Heart left ventricle (tissue), 16 donors: ENCODE measurements around the gene ADGRL3. TPM values are rescaled to one million over a fixed set of nuclear protein-coding genes. Genes with fewer than 3 reads are reported as not detected.
A peak's percentile ranks its signal among the peaks of the same experiment; 100 is the strongest.

Experiments
- ATAC-seq, 4 donors: fragments of 200-7000 bp; cut with Tn5 transposase; one replicate each; pipeline ENCODE4 v1.9.1; 2020 to 2022; ENCODE audit warnings: moderate library complexity in 4 of 4, mild to moderate bottlenecking in 3 of 4, moderate number of reproducible peaks in 1 of 4
- DNase-seq, 5 donors: peaks; one replicate each; pipeline ENCODE4 v3.0.0-alpha.2; 2020
- H3K27ac ChIP-seq, 12 donors: fragments of 200-600 bp; sonication (generic) in 4 of 12; one replicate each; pipeline versions ENCODE4 v1.5.0 to v1.8.0; 2016 to 2022; ENCODE audit warnings: mild to moderate bottlenecking in 2 of 12
- H3K27me3 ChIP-seq, 9 donors: fragments of 200-600 bp; sonication (generic) in 2 of 9; one replicate each; pipeline versions ENCODE4 v1.5.1 to v1.8.0; 2016 to 2022; ENCODE audit warnings: mild to moderate bottlenecking in 3 of 9
- H3K36me3 ChIP-seq, 9 donors: fragments of 200-600 bp; sonication (generic) in 2 of 9; one replicate each; pipeline versions ENCODE4 v1.5.0 to v1.8.0; 2018 to 2022; ENCODE audit warnings: mild to moderate bottlenecking in 2 of 9
- H3K4me1 ChIP-seq, 12 donors: fragments of 200-600 bp; sonication (generic) in 4 of 12; one replicate each; pipeline versions ENCODE4 v1.5.0 to v1.8.0; 2016 to 2022; ENCODE audit warnings: mild to moderate bottlenecking in 3 of 12
- H3K4me3 ChIP-seq, 12 donors: fragments of 200-600 bp; sonication (generic) in 4 of 12; one replicate each; pipeline versions ENCODE4 v1.5.0 to v1.8.0; 2017 to 2022; ENCODE audit warnings: mild to moderate bottlenecking in 9 of 12, moderate library complexity in 4 of 12
- H3K9me3 ChIP-seq, 12 donors: fragments of 200-600 bp; sonication (generic) in 4 of 12; one replicate each; pipeline versions ENCODE4 v1.5.0 to v1.8.0; 2016 to 2022; ENCODE audit warnings: mild to moderate bottlenecking in 1 of 12
- POLR2A ChIP-seq, 2 donors: fragments of 450-650 bp; IDR thresholded peaks; one replicate each; pipeline ENCODE4 v1.6.1; 2017; ENCODE audit warnings: antibody characterized with exemption in 2 of 2, mild to moderate bottlenecking in 2 of 2, moderate library complexity in 2 of 2
- WGBS, 4 donors: extraction: QIAGEN DNeasy Blood & Tissue Kit in 2 of 4; methylation state at CpG; one replicate each; pipeline versions ENCODE4 v1.1.5 to v1.1.7; 2013 to 2018; 5-methylcytosine and 5-hydroxymethylcytosine counted together
- intact Hi-C, 10 donors: fragments of 100-400 bp; cut with DNase I; formaldehyde crosslinking; loops; one replicate each; pipeline versions ENCODE4 v1.11.1 to v1.14.2; 2022
- polyA plus RNA-seq, 2 donors: library from polyadenylated mRNA; stranded (reverse); fragments of 200-250 nt; gene quantifications; one replicate each; pipeline ENCODE4 v1.2.3, GENCODE V29; 2013
- total RNA-seq, 9 donors: library from RNA; depleted of rRNA in 2 of 9; stranded (reverse); fragments of >200 nt in 2 of 9; fragmentation: NEBNext Ultra II Directional in 3 of 9; extraction: Animal tissue kit (Norgen Biotek cat#: 25700) in 3 of 9; gene quantifications; one replicate each; pipeline versions ENCODE4 v1.1.0 to v1.2.4, GENCODE V29; 2016 to 2023
- TF ChIP-seq, protein P1 (sequence below), 12 donors: fragments of 200-600 bp; sonication (generic) in 4 of 12; IDR thresholded peaks; one replicate each; pipeline versions ENCODE4 v1.5.0 to v1.8.0; 2018 to 2022; ENCODE audit warnings: antibody characterized with exemption in 12 of 12, mild to moderate bottlenecking in 5 of 12
- donor health status: ischemic (EF 13 %, LVEDD 7.1; RV severe dilation, severe dysfunction).
- donor health status: healthy with polysubstance abuse.
- donor health status: DM: no; HTN: yes; CAD: no.
- donor health status: DM: no; HTN: no; CAD: no.
- donor health status: ischemic (EF 25% LVEDD 6.9; RV normal size, moderate dysfunction).
- donor health status: ischemic (EF 25% LVEDD 5.7; RV mildly dilated, moderate dysfunction).
- donor health status: healthy.
- donor health status: DM: yes; HTN: yes; CAD: no.
- donor health status: ischemic (EF 35%, LVEDD 5.7; RV mildly dilated, moderate dysfunction).
- donor health status: nonischemic (EF 11% LVEDD 7.7; RV severe dilation, severe dysfunction).
- donor health status: DM: yes; HTN: yes; CAD: no.
- donor health status: PGD.
- donor health status: ischemic (EF 29% LVEDD 5.4; RV normal size, mild dysfunction).
- donor health status: nonischemic (EF 23%, LVEDD 6.1; RV moderate dilation, normal function).

The ADGRL3 gene
- total and polyA plus RNA-seq, 11 donors = 0.84 to 24.4 (median 7.6) TPM

GRCh38 chr4:61614231-61614630 lies 414.1 kb downstream of the ADGRL3 start:
- TF ChIP-seq, protein P1, sequence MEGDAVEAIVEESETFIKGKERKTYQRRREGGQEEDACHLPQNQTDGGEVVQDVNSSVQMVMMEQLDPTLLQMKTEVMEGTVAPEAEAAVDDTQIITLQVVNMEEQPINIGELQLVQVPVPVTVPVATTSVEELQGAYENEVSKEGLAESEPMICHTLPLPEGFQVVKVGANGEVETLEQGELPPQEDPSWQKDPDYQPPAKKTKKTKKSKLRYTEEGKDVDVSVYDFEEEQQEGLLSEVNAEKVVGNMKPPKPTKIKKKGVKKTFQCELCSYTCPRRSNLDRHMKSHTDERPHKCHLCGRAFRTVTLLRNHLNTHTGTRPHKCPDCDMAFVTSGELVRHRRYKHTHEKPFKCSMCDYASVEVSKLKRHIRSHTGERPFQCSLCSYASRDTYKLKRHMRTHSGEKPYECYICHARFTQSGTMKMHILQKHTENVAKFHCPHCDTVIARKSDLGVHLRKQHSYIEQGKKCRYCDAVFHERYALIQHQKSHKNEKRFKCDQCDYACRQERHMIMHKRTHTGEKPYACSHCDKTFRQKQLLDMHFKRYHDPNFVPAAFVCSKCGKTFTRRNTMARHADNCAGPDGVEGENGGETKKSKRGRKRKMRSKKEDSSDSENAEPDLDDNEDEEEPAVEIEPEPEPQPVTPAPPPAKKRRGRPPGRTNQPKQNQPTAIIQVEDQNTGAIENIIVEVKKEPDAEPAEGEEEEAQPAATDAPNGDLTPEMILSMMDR (IDR thresholded peaks at IDR 0.05) = no peak
- TF ChIP-seq POLR2A (IDR thresholded peaks at IDR 0.05) = no peak
- intact Hi-C loops = no loop called here

DNA sequence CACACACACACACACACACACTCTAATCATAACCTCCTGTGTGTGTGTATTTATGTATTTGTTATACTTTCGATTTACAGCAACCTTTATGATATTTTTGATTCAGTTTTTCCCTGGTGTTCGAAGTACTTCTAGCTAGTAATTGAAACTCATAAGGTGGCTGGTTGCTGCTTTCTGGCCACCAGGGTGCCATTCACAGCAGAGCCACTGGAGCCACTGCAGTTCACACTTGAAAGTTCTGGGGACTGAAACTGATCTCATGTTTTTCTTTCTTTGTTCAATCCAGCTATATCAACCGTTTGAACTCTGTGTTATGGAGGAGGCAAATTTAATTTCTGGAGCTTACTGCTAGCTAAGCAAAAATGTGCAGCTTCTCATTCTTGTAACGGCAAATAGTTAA lies 419.4 kb downstream of the ADGRL3 start:
- intact Hi-C loops = no loop called here
- DNase-seq (no peak), ATAC-seq (no peak)
- Histone ChIP-seq H3K4me1 (no peaks in the 10 kb centered on the region), H3K9me3 (no peaks in the 10 kb centered on the region), H3K27ac (no peak overlapping the region), H3K36me3 (no peaks in the 10 kb centered on the region), H3K27me3 (no peaks in the 10 kb centered on the region), H3K4me3 (no peak overlapping the region)
- TF ChIP-seq, protein P1 (IDR thresholded peaks at IDR 0.05) = peak in 2 of 12 donors; percentile 8 to 12
- no peak for TF ChIP-seq POLR2A (IDR thresholded peaks at IDR 0.05)
- WGBS, 4 donors = 68 to 77% (median 71%) methylated on average over 4 of the region's 4 CpGs

More at GRCh38 chr4:61614231-61614630, 414.1 kb downstream of the ADGRL3 start:
- Histone ChIP-seq H3K27ac (no peak overlapping the region), H3K36me3 (no peaks in the 10 kb centered on the region), H3K9me3 (no peaks in the 10 kb centered on the region), H3K4me1 (no peaks in the 10 kb centered on the region), H3K4me3 (no peak overlapping the region), H3K27me3 (no peaks in the 10 kb centered on the region)
- DNase-seq = no peak
- no peak for ATAC-seq

- Histone ChIP-seq H3K9me3 (no peaks in the 10 kb centered on the region), H3K4me1 (no peaks in the 10 kb centered on the region), H3K27me3 (no peaks in the 10 kb centered on the region), H3K4me3 (no peak overlapping the region), H3K27ac (no peak overlapping the region), H3K36me3 (no peaks in the 10 kb centered on the region)
- ATAC-seq = no peak
- TF ChIP-seq, protein P1 (IDR thresholded peaks at IDR 0.05) = no peak
- DNase-seq = no peak
- intact Hi-C loops = no loop called here
- 70 to 77% (median 74%) methylated on average over 1 of the region's 1 CpG for WGBS, 4 donors
Measured at GRCh38 chr4:61628282-61628681, 428.2 kb downstream of the ADGRL3 start.

DNA sequence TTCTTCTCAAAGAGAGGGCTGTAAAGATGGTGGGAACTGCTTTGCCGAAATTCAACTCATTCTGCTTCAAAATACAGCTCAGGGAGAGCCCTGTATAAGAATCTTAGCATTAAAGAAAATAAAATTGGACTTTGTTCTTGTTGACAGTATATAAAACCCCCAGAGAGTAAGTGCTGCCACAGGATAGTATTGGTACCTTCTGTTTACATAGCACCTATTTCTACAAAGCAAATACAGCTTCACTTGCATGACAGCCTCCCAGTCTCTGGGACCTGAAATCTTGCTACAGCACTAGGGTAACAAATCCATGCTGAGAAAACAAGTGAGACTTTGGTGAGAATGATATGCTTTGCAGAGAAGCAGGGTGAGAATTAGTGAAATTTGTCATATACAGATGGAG lies 428.6 kb downstream of the ADGRL3 start:
- DNase-seq (no peak), ATAC-seq (no peak)
- Histone ChIP-seq H3K4me3 (no peak overlapping the region), H3K9me3 (no peaks in the 10 kb centered on the region), H3K27me3 (no peaks in the 10 kb centered on the region), H3K27ac (no peak overlapping the region), H3K36me3 (no peaks in the 10 kb centered on the region), H3K4me1 (no peaks in the 10 kb centered on the region)
- intact Hi-C loops = no loop called here
- TF ChIP-seq, protein P1 (IDR thresholded peaks at IDR 0.05) = no peak
- TF ChIP-seq POLR2A (IDR thresholded peaks at IDR 0.05) = no peak
- 74 to 78% (median 77%) methylated on average over 1 of the region's 1 CpG for WGBS, 4 donors
